Measurements from ENCODE around the gene OTOP3.
"Not testable (repeated sequence)": the region's sequence is repeated elsewhere in the genome, so short reads cannot be mapped to it uniquely, and the experiment has no call there.

The OTOP3 gene

GRCh38 chr17:74962622-74963394, 27.1 kb downstream of the OTOP3 start:
- DNase-seq, result peak in 11 of 14 donors; percentile 21 to 83 (median 59)

GRCh38 chr17:74963656-74964055, 28.0 kb downstream of the OTOP3 start:
- peak in 1 of 14 donors; percentile 9 for DNase-seq

GRCh38 chr17:74964246-74964761, 28.6 kb downstream of the OTOP3 start:
- no peak for DNase-seq

GRCh38 chr17:74964988-74965622, 29.4 kb downstream of the OTOP3 start:
- DNase-seq, result no peak

- no peak for DNase-seq
These were observed 32.7 kb downstream of the OTOP3 start for GRCh38 chr17:74968361-74968780.

- not testable (repeated sequence) for DNase-seq
These were observed 33.8 kb downstream of the OTOP3 start for GRCh38 chr17:74969501-74969900.

- no peak for DNase-seq
These were observed 34.7 kb downstream of the OTOP3 start for GRCh38 chr17:74970395-74970794.

- peak in 2 of 14 donors; percentile 45 to 51 for DNase-seq
These were observed 35.6 kb downstream of the OTOP3 start for GRCh38 chr17:74971069-74971841.

GRCh38 chr17:74971842-74972106, 36.1 kb downstream of the OTOP3 start:
- DNase-seq, result peak in 2 of 14 donors; percentile 16 to 51

- DNase-seq, result peak in 12 of 14 donors; percentile 26 to 77 (median 56)
These were observed 36.6 kb downstream of the OTOP3 start, which contains the start of gene HID1 for GRCh38 chr17:74972107-74972972. Gene HID1 (minus strand): TSS chr17:74972759. CDS start chr17:74972656, 103 bp downstream.

- no peak for DNase-seq
These were observed 37.3 kb downstream of the OTOP3 start for GRCh38 chr17:74972973-74973328.

GRCh38 chr17:74975943-74976342, 40.2 kb downstream of the OTOP3 start:
- DNase-seq, result no peak

- no peak for DNase-seq
These were observed 42.1 kb downstream of the OTOP3 start for GRCh38 chr17:74977802-74978201.

GRCh38 chr17:74978240-74978639, 42.5 kb downstream of the OTOP3 start:
- DNase-seq, result no peak

GRCh38 chr17:74979408-74980146, 43.9 kb downstream of the OTOP3 start:
- DNase-seq, result no peak

- peak in 1 of 14 donors; percentile 50 for DNase-seq
These were observed 45.8 kb downstream of the OTOP3 start for GRCh38 chr17:74981318-74981978.

GRCh38 chr17:74981979-74982662, 46.4 kb downstream of the OTOP3 start:
- peak in 12 of 14 donors; percentile 72 to 89 (median 80) for DNase-seq

GRCh38 chr17:74982663-74983313, 47.1 kb downstream of the OTOP3 start:
- peak in 2 of 14 donors; percentile 46 to 75 for DNase-seq

GRCh38 chr17:74986206-74986576, 50.5 kb downstream of the OTOP3 start:
- no peak for DNase-seq

Measured in C1 segment of cervical spinal cord (tissue), 14 donors.